HG03520 (cell line): ENCODE data around the gene APC2.
"Not testable (repeated sequence)": the region's sequence is repeated elsewhere in the genome, so short reads cannot be mapped to it uniquely, and the experiment has no call there.

Experiments used
- ATAC-seq: cut with Tn5 transposase; IDR thresholded peaks from one replicate; pipeline ENCODE4 v1.9.1; 2021; ENCODE audit warnings: mild to moderate bottlenecking, moderate library complexity; ENCODE audit not compliant: unreplicated experiment

APC2 gene

DNA sequence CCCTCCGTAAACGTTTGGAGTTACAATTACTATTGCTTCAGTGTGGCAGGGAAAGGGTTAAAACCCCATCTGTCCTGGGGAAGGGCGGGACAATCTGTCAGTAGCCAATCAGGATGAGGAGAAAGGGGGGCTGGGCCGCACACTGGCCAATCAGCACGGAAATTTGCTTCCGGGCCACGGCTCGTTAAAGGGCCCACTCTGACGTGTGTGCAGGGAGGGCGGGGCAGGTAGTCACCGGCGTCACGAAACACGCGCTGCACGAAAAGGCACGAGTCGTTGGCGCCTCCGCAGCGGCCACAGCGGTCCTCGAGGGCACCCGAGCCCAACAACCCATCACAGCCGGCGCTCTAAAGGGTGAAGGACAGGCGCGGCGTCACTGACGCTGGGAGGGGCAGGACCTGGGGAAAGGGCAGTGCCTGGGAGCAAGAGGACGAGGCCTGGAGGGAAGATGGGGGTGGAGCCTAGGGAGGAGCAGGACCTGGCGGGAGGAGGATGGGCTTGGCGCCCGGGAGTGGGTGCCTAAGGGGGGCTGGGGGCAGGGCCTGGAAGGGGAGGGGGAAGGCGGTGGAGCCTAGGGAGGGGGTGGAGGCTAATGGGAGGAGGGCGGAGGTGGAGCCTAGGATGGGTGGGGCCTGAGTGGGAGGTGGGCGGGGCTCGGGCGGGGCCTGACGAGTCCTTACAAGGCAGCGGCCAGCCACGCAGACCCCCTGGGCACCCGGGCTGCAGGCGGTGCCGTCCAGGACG, 58.0 kb downstream of the APC2 start:
- ATAC-seq = no peak

DNA sequence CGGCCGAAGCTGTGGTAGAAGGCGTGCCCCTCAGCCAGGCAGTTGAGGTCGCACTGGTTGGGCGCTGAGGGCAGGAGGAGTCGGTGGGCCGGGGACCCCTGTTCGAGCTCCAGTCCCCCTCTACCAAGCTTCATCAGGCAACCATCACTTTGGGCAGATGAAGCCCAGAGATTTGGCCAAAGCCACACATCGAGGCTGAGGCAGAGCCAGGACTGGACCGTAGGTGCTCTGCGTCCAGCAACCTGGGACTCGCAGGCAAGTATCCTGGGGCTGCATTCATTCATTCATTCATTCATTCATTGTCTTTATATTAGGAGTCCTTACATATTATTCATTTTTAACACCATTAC, 58.6 kb downstream of the APC2 start:
- no peak for ATAC-seq

DNA sequence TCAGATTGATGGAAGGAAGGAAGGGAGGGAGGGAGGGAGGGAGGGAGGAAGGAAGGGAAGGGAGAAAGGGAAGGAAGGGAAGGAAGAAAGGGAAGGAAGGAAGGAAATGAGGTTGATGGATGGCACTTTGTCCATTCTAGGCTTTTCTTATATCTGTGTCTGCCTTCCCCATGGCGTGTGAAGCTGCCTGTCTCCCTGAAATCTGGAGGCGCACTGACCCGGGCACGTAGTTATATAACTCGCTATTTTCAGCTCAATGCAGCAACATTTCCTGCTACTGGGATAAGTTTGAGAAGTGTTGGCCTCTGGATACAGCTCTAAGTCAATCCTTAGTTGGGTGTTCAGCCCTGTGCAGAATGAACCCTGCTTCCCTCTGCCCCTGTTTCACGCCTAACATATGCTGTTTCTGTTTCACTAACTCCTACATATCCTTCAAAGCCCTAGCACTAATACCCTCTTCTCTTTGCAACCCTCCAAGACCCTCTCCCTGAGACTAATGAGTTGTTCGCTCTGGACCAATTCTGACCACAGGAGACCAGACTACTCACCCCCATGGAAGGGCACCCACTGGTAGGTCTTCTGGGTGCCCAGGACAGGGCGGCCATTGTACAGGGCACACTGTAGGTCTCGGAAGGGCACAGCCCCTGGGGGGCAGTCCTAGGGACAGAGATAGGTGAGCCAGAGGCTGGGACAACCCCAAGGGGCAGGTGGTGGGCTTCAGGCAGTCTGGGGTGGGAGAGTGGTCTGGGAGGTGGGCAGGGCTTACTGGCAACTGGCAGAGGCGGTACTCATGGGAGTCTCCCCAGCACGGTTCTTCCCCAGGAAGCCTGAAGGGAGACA, 59.9 kb downstream of the APC2 start:
- no peak for ATAC-seq

DNA sequence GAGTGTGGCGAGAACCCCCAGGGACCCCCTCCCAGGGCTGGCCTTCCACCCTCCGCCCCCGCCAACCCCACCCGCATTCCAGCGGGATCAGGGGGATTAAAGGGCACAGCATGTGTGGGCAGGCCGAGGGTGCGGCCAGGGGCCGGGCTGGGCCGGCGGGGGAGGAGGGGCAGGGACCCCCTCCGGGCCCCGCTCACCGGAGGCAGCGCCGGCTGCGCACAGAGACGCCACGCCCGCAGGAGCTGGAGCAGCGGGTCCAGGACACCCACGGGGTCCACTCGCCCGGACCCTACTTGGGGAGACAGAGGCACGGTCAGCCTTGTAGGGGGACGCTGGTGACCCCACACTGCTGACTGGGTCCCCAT, 60.5 kb downstream of the APC2 start:
- ATAC-seq = no peak

DNA sequence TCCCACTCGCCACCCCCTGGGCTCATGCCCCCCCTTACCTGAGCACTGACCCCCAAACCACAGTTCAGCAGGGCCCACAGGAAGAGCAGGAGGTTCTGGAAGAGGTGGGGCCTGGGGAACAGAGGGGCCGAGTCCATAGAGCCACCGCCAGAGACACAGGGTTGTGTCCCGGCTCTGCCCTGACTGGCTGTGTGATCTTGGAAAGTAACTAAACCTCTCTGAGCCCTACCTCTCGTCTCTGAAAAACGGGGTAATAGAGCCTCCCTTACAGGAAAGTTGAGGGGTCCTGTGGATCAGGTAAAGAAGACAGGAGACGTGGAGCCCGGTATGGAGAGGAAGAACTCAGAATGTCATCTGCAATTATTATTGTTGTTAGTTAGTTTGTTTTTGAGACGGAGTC, 60.9 kb downstream of the APC2 start:
- ATAC-seq = no peak

DNA sequence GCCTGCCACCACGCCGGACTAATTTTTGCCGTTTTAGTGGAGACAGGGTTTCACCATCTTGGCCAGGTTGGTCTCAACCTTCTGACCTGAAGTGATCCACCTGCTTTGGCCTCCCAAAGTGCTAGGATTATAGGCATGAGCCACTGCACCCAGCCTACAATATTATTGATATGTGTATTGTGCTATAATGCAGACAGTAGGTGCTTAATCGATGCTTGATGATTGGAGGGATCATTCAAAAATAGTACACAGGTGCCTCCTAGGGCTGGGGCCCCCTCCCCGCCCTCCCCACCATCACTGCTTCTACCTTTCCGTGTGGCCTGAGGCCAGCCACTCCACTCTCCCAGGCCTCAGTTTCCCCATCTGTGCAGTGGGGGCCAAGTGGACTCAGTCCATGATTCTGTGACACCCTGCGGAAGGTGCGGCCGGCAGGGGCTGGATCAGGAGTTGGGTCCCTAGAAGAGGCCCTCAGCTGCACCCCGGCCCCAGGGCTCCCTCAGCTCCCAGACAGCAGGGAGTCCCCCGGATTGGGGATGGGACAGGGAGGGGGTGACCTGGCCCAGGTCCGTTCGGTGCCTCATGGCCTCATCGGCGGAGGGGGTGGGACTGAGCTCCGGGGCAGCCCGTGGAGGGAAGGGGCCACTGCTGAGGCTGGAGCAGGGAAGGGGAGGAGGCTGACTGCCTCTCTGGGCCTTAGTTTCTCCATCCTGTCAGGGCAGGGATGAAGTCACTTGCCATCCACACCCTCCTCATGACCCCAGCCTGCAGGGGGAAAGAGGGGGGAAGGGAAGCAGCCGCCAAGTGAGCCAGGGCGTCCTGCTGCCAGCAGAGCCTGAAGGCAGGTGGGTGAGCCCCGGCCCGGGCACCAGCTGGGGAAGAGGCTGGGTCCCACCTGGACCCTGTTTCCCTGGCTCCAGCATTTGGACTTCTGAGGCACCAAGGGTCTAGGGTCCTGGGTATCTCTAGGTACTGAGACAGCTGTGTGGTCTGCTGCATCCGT, 61.7 kb downstream of the APC2 start:
- no peak for ATAC-seq

DNA sequence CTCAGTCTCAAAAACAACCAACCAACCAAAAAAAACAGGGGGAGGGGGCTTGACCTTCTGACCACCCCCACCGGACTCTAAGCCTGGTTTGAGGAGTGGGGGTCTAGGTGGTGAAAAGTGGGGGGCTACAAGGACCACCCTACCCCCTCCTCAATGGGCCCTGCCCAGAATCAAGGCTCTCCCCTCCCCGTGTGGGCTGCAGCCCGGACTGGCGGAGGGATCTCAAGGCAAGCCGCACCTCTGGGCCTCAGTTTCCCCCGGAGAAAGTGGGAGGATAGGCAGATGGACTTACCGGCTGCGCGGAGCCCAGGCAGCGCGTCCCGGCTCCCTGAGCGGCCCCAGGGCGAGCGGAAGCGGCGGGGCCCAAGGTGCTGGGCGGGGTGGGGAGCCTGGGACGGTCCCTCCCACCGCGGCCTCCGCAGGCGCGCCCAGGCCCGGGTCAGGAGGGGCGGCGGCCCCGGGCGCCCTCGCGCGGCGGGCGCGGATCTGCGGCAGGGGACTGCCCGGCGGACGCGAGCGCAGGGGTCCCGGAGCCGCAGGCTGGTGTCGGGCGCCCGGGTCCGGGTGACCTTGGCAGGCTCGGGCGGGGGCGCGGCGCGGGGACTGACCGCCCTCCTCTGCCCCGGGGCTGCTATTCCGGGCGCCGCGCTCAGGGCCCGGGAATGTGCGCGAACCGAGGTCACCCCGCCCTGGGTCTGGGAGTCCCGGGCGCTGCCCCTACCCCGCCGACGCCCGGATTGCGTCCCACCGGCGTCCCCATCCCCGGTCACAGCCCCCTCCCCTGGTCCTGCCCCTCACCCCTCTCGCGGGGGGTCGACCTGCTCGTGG, 63.0 kb downstream of the APC2 start, which contains the start of gene ADAMTSL5:
TSS of gene ADAMTSL5 (minus strand) at position 349 of the 828 bp plus-strand sequence. CDS start 2,076 bp downstream, outside the sequence.
- ATAC-seq = no peak

DNA sequence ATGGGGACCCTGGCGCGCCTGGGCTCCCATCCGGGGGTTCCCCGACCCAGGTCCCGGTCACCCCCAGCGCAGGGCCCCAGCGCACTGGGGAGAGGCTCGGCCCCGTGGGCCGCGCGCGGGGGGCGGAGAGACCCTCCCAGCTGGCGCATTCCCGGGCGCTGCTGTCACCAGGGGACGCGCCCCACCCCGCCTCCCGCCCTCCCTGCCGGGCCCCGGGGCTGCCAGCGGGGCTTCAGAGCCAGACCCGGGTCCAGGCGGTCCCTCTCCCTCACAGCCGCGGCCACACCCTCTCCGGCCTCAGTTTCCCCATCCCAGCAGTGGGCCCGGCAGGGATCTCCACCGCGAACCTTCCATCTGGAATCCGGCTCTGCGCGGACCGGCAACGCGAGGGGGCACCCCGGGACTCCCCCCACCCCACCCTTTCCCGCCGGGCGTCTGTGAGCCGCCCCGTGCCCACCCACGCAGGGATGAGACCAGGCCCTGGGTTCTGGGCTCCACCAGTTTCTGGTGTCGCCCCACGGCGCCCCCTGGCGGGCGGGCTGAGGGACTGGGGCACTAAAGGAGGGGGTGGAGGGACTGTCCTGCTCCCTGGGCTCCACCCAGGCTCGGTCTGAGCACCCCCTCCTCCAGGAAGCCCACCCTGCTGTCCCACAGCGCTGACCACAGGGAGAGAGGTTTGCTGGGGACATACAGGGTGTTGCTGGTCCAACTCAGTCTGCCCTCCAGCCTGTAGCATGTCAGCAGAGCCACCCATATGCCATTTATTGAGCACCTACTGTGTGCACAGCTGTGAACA, 63.8 kb downstream of the APC2 start:
- no peak for ATAC-seq

DNA sequence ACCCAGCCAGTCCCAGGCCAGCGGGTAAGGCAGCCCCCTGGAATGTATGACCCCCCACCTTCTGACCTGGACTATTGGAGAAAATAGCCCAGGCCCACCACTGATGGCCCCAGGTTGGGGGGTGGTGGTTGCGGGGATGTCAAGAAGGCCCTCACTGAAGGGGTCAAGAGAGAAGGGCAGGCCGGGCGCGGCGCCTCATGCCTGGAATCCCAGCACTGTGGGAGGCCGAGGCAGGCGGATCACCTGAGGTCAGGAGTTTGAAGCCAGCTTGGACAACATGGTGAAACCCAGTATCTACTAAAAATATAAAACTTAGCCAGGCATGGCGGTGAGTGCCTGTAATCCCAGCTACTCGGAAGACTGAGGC, 64.4 kb downstream of the APC2 start:
- ATAC-seq = no peak

DNA sequence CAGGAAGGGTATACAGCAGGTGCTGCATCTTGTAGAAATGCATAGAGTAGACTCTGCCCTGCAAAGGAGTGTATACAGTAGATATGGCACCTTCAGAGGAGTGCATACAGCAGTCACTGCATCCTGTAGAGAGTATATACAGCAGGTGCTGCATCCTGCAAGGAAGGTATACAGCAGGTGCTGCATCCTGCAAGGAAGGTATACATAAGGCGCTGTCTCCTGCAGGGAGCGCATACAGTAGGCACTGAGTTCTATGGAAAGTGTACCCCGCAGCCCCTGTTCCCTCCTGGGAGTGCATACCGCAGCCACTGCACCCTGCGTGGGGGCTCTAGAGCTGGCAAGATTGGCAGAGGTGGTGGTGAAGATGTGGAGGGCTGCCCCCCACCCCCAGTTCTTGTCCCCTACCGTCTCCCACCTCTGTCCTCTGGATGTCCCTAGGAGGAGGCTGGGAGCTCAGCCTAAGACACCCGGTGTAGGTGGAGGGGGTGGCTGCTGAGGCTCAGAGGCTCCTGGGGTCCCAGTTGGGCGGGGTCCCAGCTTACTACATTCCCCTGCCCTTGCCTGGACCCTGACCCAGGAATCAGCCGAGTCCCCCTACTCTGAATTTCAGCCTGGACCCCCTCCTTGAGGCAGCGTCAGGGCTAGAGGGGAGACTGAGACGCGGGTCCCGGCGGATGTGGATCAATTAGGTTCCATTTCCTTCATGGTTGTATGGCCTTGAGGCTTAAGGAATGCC, 65.2 kb downstream of the APC2 start:
- no peak for ATAC-seq

DNA sequence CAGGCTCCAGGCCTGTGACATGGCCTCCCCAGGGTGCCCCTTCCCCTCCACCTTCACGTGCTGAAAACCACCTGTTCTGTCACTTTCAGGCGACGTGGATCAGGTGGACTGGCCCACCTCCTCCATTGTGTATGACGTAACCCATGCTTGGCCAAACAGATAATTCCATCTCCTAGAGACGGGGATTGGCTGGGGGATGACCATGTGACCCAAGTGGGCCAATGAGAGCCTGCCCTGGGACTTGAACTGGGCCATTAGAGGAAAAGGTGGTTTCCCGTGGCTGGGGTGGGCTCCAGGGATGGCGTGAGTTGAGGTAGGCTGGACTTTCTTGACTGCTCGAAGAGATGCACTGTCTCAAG, 66.5 kb downstream of the APC2 start:
- ATAC-seq = no peak

DNA sequence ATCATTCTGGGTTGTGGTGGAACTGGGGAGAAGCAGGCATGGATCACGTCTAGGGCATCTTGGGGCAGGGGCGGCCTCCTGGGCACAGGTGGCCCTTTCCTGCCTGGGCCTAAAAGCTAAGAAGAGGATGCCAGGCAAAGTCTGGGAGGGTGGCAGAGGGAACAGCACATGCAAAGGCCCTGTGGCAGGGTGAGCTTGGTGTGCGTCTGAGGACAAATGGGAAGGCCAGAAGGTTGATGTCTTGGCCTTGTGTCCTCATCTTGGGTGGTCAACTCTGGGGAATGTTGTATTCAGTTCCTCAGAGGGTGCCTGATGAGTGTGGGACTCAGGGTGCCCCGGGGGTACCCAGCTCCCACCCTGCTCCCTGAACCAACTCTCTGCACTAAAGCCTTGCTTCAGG, 68.5 kb downstream of the APC2 start:
- ATAC-seq = no peak

DNA sequence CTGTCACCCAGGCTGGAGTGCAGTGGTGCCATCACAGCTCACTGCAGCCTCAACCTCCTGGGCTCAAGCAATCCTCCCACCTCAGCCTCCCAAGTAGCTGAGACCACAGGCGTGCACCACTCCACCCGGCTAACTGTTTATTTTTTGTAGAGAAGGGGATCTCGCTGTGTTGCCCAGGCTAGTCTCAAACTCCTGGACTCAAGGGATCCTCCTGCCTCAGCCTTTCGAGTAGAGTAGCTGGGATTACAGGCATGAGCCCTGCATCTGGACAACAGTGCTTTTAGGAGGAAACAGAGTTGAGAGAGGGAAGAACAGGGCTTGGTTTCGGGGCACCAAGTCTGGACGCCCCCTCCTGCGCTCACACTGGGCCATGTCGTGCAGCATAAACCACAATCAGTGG, 69.9 kb downstream of the APC2 start:
- not testable (repeated sequence) for ATAC-seq

DNA sequence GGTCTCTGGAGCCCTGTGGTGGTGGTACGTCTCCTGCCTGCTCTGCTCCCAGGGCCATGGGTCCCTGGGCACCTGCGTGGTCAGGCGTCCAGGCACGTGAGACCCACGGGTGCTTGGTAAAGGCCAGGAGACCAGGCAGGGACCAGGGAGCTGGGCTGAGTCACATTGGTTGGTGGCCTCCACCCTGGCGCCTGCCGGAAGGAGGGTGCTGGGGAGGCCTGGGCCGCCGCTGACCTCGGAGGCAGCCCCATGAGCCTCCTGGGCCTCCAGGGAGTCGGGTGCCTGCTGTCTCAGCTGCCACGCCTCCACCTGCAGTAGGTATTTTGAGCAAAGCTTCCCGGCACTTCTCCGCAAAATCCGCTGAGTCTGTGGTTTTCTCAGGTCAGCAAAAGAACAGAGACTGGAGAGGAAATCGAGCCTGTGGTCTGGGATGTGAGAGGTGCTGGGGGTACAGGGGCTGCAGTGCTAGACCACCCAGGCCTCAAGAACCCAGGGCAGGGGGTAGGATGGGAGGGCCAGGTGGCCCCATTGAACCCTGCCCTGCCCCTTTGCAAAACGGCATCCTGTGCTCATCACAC, 70.4 kb downstream of the APC2 start:
- no peak for ATAC-seq

DNA sequence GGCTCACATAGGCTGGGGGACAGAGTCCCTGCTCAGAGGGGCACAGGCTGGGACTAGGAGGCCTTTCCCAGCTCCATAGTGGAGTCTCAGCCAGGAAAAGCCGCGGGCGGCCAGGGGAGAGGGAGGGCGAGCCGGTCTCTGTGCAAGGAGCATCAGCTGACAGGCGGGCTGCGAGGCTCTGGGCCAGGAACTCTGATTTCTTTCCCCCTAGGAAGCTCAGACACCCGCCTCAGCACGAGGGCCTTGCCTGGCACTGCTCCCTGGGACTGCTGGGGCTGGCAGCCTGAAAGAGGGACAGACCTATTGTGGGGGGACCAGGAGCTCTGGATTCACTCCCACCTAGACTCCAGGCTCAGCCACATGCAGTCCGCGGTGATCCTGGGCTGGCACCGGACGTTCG, 71.7 kb downstream of the APC2 start:
- no peak for ATAC-seq

DNA sequence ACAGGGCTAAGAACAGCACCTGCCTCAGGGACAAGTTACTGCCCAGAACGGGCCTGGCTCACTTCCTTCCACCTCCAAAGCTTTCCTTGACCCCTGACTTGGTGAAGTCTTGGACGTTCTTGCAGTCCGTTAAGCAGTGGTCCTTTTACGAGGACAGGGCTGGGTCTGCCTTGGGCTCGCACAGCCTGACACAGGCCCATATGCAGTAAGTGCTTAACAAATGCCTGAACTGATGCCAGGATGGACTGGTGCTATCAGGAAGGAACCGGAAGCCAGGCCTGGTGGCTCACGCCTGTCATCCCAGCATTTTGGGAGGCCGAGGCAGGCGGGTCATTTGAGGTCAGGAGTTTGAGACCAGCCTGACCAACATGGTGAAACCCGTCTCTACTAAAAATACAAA, 72.1 kb downstream of the APC2 start:
- no peak for ATAC-seq

DNA sequence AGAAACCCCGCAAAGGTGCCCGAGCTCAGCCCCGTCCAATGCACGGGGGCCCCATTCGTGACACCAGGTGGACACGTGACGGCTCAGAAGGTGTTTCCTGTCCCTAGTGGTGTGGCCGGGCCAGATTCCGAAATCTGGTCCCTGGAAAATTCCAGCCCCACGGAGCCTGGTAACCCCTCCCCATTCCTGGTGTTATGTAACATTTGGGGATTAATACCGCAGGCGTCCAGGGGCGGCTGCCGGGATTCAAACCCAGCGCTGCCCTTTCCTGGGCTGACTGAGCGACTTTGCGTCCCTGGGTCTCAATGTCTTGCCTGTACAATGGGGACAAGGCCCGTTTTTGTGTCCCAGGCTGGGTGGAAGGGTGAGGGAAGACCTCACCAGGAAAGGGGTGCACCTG, 72.9 kb downstream of the APC2 start:
- no peak for ATAC-seq
